ENCODE measurements around the gene ANGPTL4.
"Not testable (repeated sequence)": the region's sequence is repeated elsewhere in the genome, so short reads cannot be mapped to it uniquely, and the experiment has no call there.

ANGPTL4 gene
- total RNA-seq = 0 to 0.07 reads per million in 2 donors

- peak in 4 of 5 experiments; percentile 10 to 84 (median 17) for DNase-seq
Measured at GRCh38 chr19:8363803-8364771, at the start of gene ANGPTL4. Gene ANGPTL4 (plus strand): TSS chr19:8364155. CDS start chr19:8364322, 167 bp downstream.

- DNase-seq = not testable (repeated sequence)
Measured at GRCh38 chr19:8314981-8315640, 48.8 kb upstream of the ANGPTL4 start.

GRCh38 chr19:8316351-8317125 is 47.4 kb upstream of the ANGPTL4 start:
- no peak for DNase-seq

- not testable (repeated sequence) for DNase-seq
Measured at GRCh38 chr19:8318835-8319234, 45.1 kb upstream of the ANGPTL4 start.

- no peak for DNase-seq
Measured at GRCh38 chr19:8319807-8320520, 44.0 kb upstream of the ANGPTL4 start.

- DNase-seq = peak in 1 of 5 experiments; percentile 37
Measured at GRCh38 chr19:8320564-8321066, 43.3 kb upstream of the ANGPTL4 start.

- DNase-seq = peak; percentile 93 to 97 (median 95)
Measured at GRCh38 chr19:8321067-8321985, 42.6 kb upstream of the ANGPTL4 start, which contains the start of the genes NDUFA7 and RPS28. Gene NDUFA7 (minus strand): TSS chr19:8321375. CDS start chr19:8321358, 17 bp downstream. Gene RPS28 (plus strand): TSS chr19:8321496. CDS start chr19:8321531, 35 bp downstream.

- DNase-seq = no peak
Measured at GRCh38 chr19:8321986-8322637, 41.8 kb upstream of the ANGPTL4 start.

- DNase-seq = no peak
Measured at GRCh38 chr19:8322638-8322997, 41.3 kb upstream of the ANGPTL4 start.

GRCh38 chr19:8323781-8324185 is 40.2 kb upstream of the ANGPTL4 start:
- DNase-seq = no peak

- no peak for DNase-seq
Measured at GRCh38 chr19:8324186-8325050, 39.5 kb upstream of the ANGPTL4 start.

- DNase-seq = no peak
Measured at GRCh38 chr19:8325454-8325853, 38.5 kb upstream of the ANGPTL4 start.

GRCh38 chr19:8329996-8330395 is 34.0 kb upstream of the ANGPTL4 start:
- no peak for DNase-seq

- DNase-seq = no peak
Measured at GRCh38 chr19:8331263-8331845, 32.6 kb upstream of the ANGPTL4 start.

GRCh38 chr19:8332976-8333766 is 30.8 kb upstream of the ANGPTL4 start:
- no peak for DNase-seq

- DNase-seq = no peak
Measured at GRCh38 chr19:8333767-8334457, 30.0 kb upstream of the ANGPTL4 start.
